ENCODE measurements around the gene DDX55. TPM values are rescaled to one million over a fixed set of nuclear protein-coding genes. Genes with fewer than 3 reads are reported as not detected.

DDX55 gene
- total and polyA plus RNA-seq, 2 of the 13 experiments (the other 11 are each of a cell fraction or from before 2014, with no cell fraction given): 22.2 to 37.0 TPM

GRCh38 chr12:123633379-123634141, 31.7 kb downstream of the DDX55 start, which contains the start of the genes EIF2B1 and GTF2H3 (continued):
- peak; percentile 94 for TF ChIP-seq POGK (CRISPR knock-in tag; conservative IDR thresholded peaks at IDR 0.05)
- no peak for TF ChIP-seq CAMTA2 (CRISPR knock-in tag; IDR thresholded peaks at IDR 0.05; ENCODE audit: borderline replicate concordance)
- peak; percentile 96 for TF ChIP-seq BRD4 (CRISPR knock-in tag; IDR thresholded peaks at IDR 0.05)
- TF ChIP-seq GATA4 (IDR thresholded peaks at IDR 0.05; ENCODE audit: borderline replicate concordance, low read depth): no peak; the same call in none of the 2 replicates
- 0 out of 2 replicates have a peak, but pooled peaks have one; percentile 58 for TF ChIP-seq ZNF639 (CRISPR knock-in tag; conservative IDR thresholded peaks at IDR 0.05)
- TF ChIP-seq NAIF1 (CRISPR knock-in tag; IDR thresholded peaks at IDR 0.05; ENCODE audit: borderline replicate concordance): no peak
- peak; percentile 37 for TF ChIP-seq MED8 (CRISPR knock-in tag; IDR thresholded peaks at IDR 0.05; ENCODE audit: insufficient replicate concordance)
- TF ChIP-seq, protein P1, sequence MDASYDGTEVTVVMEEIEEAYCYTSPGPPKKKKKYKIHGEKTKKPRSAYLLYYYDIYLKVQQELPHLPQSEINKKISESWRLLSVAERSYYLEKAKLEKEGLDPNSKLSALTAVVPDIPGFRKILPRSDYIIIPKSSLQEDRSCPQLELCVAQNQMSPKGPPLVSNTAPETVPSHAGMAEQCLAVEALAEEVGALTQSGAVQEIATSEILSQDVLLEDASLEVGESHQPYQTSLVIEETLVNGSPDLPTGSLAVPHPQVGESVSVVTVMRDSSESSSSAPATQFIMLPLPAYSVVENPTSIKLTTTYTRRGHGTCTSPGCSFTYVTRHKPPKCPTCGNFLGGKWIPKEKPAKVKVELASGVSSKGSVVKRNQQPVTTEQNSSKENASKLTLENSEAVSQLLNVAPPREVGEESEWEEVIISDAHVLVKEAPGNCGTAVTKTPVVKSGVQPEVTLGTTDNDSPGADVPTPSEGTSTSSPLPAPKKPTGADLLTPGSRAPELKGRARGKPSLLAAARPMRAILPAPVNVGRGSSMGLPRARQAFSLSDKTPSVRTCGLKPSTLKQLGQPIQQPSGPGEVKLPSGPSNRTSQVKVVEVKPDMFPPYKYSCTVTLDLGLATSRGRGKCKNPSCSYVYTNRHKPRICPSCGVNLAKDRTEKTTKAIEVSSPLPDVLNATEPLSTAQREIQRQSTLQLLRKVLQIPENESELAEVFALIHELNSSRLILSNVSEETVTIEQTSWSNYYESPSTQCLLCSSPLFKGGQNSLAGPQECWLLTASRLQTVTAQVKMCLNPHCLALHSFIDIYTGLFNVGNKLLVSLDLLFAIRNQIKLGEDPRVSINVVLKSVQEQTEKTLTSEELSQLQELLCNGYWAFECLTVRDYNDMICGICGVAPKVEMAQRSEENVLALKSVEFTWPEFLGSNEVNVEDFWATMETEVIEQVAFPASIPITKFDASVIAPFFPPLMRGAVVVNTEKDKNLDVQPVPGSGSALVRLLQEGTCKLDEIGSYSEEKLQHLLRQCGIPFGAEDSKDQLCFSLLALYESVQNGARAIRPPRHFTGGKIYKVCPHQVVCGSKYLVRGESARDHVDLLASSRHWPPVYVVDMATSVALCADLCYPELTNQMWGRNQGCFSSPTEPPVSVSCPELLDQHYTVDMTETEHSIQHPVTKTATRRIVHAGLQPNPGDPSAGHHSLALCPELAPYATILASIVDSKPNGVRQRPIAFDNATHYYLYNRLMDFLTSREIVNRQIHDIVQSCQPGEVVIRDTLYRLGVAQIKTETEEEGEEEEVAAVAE (CRISPR knock-in tag; IDR thresholded peaks at IDR 0.05; ENCODE audit: borderline replicate concordance): peak; percentile 84; the same call in 1 of the 2 replicates
- TF ChIP-seq CREM (IDR thresholded peaks at IDR 0.05): peak; percentile 100
- TF ChIP-seq CREM (CRISPR knock-in tag; IDR thresholded peaks at IDR 0.05): peak; percentile 99
- TF ChIP-seq, protein P2, sequence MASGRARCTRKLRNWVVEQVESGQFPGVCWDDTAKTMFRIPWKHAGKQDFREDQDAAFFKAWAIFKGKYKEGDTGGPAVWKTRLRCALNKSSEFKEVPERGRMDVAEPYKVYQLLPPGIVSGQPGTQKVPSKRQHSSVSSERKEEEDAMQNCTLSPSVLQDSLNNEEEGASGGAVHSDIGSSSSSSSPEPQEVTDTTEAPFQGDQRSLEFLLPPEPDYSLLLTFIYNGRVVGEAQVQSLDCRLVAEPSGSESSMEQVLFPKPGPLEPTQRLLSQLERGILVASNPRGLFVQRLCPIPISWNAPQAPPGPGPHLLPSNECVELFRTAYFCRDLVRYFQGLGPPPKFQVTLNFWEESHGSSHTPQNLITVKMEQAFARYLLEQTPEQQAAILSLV (CRISPR knock-in tag; IDR thresholded peaks at IDR 0.05; ENCODE audit: borderline replicate concordance): peak; percentile 95
- peak; percentile 80; the same call in 1 of the 2 replicates for TF ChIP-seq ZBTB39 (CRISPR knock-in tag; IDR thresholded peaks at IDR 0.05)
- TF ChIP-seq, protein P3, sequence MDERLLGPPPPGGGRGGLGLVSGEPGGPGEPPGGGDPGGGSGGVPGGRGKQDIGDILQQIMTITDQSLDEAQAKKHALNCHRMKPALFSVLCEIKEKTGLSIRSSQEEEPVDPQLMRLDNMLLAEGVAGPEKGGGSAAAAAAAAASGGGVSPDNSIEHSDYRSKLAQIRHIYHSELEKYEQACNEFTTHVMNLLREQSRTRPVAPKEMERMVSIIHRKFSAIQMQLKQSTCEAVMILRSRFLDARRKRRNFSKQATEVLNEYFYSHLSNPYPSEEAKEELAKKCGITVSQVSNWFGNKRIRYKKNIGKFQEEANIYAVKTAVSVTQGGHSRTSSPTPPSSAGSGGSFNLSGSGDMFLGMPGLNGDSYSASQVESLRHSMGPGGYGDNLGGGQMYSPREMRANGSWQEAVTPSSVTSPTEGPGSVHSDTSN (CRISPR knock-in tag; IDR thresholded peaks at IDR 0.05): no peak
- peak; percentile 93 for TF ChIP-seq POLR2AphosphoS2 (IDR thresholded peaks at IDR 0.05; ENCODE audit: low read depth, low read length)
- no peak for TF ChIP-seq ZNF329 (CRISPR knock-in tag; IDR thresholded peaks at IDR 0.05; ENCODE audit: low read depth)
- no peak for TF ChIP-seq REXO4 (CRISPR knock-in tag; IDR thresholded peaks at IDR 0.05; ENCODE audit: borderline replicate concordance)

Data from HepG2 (cell line).